Hepatocyte (in vitro differentiated cells): ENCODE data around the gene RPAP3. TPM values are rescaled to one million over a fixed set of nuclear protein-coding genes. Genes with fewer than 3 reads are reported as not detected.

Experiments used
- DNase-seq: peaks from one replicate; pipeline ENCODE4 v3.0.0-alpha.2; 2016; ENCODE audit warnings: low spot score
- H2AFZ ChIP-seq: fragments of 200-600 bp; sonication (generic); 2 replicates; pipeline ENCODE4 v1.6.0; 2016; ENCODE audit warnings: antibody characterized with exemption, mild to moderate bottlenecking
- H3K27ac ChIP-seq: fragments of 200-600 bp; sonication (generic); 2 replicates; pipeline ENCODE4 v1.5.1; 2016; ENCODE audit warnings: mild to moderate bottlenecking
- H3K27me3 ChIP-seq: fragments of 200-600 bp; sonication (generic); 2 replicates; pipeline ENCODE4 v1.6.1; 2016
- H3K36me3 ChIP-seq: fragments of 200-600 bp; sonication (generic); replicated peaks from 2 replicates; pipeline ENCODE4 v1.5.1; 2016; ENCODE audit warnings: low read depth; ENCODE audit not compliant: insufficient read depth
- H3K4me1 ChIP-seq: fragments of 200-600 bp; sonication (generic); 2 replicates; pipeline ENCODE4 v1.5.1; 2016; ENCODE audit warnings: mild to moderate bottlenecking, moderate library complexity; ENCODE audit not compliant: insufficient read depth
- H3K4me2 ChIP-seq: fragments of 200-600 bp; sonication (generic); 2 replicates; pipeline ENCODE4 v1.6.0; 2016
- H3K4me3 ChIP-seq: fragments of 200-600 bp; sonication (generic); 2 replicates; pipeline ENCODE4 v1.5.1; 2016; ENCODE audit warnings: mild to moderate bottlenecking
- H3K79me2 ChIP-seq: fragments of 200-600 bp; sonication (generic); 2 replicates; pipeline ENCODE4 v1.6.0; 2017; ENCODE audit warnings: mild to moderate bottlenecking
- H3K9me2 ChIP-seq: fragments of 200-600 bp; sonication (generic); replicated peaks from 2 replicates; pipeline ENCODE4 v1.6.0; 2017; ENCODE audit warnings: mild to moderate bottlenecking; ENCODE audit not compliant: insufficient read depth
- H3K9me3 ChIP-seq: fragments of 200-600 bp; sonication (generic); 2 replicates; pipeline ENCODE4 v1.5.1; 2016; ENCODE audit warnings: low read depth, mild to moderate bottlenecking
- H4K20me1 ChIP-seq: fragments of 200-600 bp; sonication (generic); 2 replicates; pipeline ENCODE4 v1.6.0; 2016; ENCODE audit warnings: mild to moderate bottlenecking; ENCODE audit not compliant: insufficient read depth, poor library complexity, severe bottlenecking
- CTCF ChIP-seq: fragments of 200-600 bp; sonication (generic); IDR thresholded peaks from 2 replicates; pipeline ENCODE4 v1.5.1; 2016; ENCODE audit warnings: antibody characterized with exemption, mild to moderate bottlenecking; ENCODE audit not compliant: poor library complexity
- EZH2 ChIP-seq: fragments of 200-600 bp; sonication (generic); IDR thresholded peaks from 2 replicates; pipeline ENCODE4 v1.6.1; 2016; ENCODE audit warnings: antibody characterized with exemption, mild to moderate bottlenecking, borderline replicate concordance
- EZH2phosphoT487 ChIP-seq: fragments of 200-600 bp; sonication (generic); IDR thresholded peaks from one replicate; pipeline ENCODE4 v1.6.1; 2018; ENCODE audit warnings: antibody characterized with exemption, mild to moderate bottlenecking, low read depth, moderate library complexity; ENCODE audit not compliant: unreplicated experiment, severe bottlenecking
- WGBS: methylation state at CpG from one replicate; pipeline ENCODE4 v1.1.6; 2016; ENCODE audit warnings: low lambda C conversion rate; ENCODE audit errors: missing lambda C conversion rate; 5-methylcytosine and 5-hydroxymethylcytosine counted together
- polyA plus RNA-seq: library from polyadenylated mRNA; unstranded; fragments of >200 nt; fragmentation: Nextera tagmentation; extraction: Ambion mirVana; gene quantifications from 2 replicates; pipeline ENCODE4 v1.2.1, GENCODE V29; 2016
- total RNA-seq: library from RNA; depleted of rRNA; stranded (reverse); fragments of >200 nt; gene quantifications from 2 replicates; pipeline ENCODE4 v1.2.3, GENCODE V29; 2014

The RPAP3 gene
- total and polyA plus RNA-seq, 2 experiments from 2014 or later: 21.7 to 23.4 TPM

DNA sequence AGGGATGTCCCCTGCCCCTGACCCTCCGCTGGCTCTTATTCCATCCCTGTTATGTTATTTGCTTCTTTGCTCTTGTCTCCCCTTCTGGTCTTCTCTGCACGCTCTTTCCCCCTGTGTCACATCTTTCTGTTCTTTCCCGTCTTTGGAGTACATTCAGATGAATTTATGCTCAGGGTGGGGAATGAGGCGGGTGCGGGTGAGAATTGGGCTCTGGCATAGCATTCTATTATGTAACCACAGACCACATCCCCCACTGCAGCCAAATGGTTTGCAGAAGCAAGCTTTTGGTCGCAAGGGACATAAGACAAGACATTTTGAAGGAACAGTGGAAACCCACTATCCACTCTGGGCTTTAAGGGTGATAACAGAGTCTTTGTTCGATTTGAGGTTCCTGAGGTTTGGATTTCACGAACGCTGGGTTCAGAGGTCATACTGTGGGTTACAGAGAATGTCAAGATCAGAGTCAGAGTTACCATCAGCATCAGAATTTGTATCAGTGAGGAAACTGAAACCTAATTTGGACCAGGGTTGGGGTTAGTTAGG, 15.7 kb upstream of the RPAP3 start:
- TF ChIP-seq CTCF: no peak
- no peak for TF ChIP-seq EZH2
- no peak for TF ChIP-seq EZH2phosphoT487
- no peak overlapping the region for H3K4me3 ChIP-seq
- DNase-seq: no peak
- no peaks in the 10 kb centered on the region for H3K27me3 ChIP-seq
- no peaks in the 10 kb centered on the region for H3K9me2 ChIP-seq
- H3K4me2 ChIP-seq: no peak overlapping the region
- no peaks in the 10 kb centered on the region for H4K20me1 ChIP-seq
- no peak overlapping the region for H3K27ac ChIP-seq
- WGBS: 92% methylated on average over 9 of the region's 9 CpGs
- H3K9me3 ChIP-seq: no peaks in the 10 kb centered on the region
- no peak overlapping the region for H2AFZ ChIP-seq
- H3K4me1 ChIP-seq: peaks cover 10% of the 10 kb centered on the region
- H3K36me3 ChIP-seq: no peaks in the 10 kb centered on the region
- no peaks in the 10 kb centered on the region for H3K79me2 ChIP-seq

GRCh38 chr12:47718531-47718930, 12.7 kb upstream of the RPAP3 start:
- no peaks in the 10 kb centered on the region for H3K9me3 ChIP-seq
- WGBS: 72% methylated on average over 1 of the region's 1 CpG

DNA sequence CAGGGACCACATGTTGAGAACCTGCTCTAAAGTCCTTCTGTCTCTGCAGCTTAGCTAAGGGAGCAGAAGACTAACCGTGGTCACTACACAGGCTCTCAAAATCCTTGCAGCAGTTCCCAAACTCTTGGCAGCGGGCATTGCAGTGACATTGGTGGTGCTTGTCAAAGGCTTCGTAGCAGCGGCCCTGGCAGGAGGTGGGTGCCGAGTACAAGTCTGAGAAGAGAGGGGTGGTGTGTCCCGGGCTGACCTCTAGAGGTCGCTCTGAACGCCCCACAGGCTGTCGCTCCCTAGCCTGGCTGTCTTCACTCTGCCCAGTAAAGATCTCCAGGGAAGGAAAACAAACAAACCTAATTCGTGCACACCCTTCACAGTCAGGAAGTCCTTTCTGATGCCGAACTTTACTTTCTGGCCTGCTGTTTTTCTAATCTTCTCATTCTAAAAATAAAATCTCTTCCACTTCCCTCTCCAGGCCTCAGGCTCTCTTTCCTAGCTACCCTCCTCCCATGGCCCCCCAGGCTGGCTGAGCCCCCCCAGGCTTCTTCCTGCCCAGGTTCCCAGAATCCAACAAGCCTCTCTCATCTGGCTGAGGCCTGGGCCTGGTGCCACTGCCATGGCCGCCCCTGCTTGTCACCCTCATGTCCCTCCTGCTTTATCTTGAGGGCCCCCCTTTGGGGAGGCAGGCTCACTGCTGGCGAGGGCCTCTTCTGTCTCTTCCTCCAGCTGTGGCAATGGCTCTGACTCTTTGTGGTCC, 11.8 kb upstream of the RPAP3 start:
- no peak for TF ChIP-seq EZH2phosphoT487
- peak; percentile 82 for TF ChIP-seq CTCF
- H3K4me1 ChIP-seq: peaks cover 10% of the 10 kb centered on the region
- H3K9me3 ChIP-seq: no peaks in the 10 kb centered on the region
- no peaks in the 10 kb centered on the region for H3K27me3 ChIP-seq
- peak overlapping the region; percentile 87 for H3K27ac ChIP-seq
- 21% methylated on average over 12 of the region's 13 CpGs for WGBS
- no peaks in the 10 kb centered on the region for H3K79me2 ChIP-seq
- peak overlapping the region; percentile 59 for H3K4me2 ChIP-seq
- H4K20me1 ChIP-seq: no peaks in the 10 kb centered on the region
- H3K4me3 ChIP-seq: no peak overlapping the region
- peak; percentile 90 for DNase-seq
- H2AFZ ChIP-seq: peak overlapping the region; percentile 80
- H3K9me2 ChIP-seq: no peaks in the 10 kb centered on the region
- H3K36me3 ChIP-seq: no peaks in the 10 kb centered on the region

More at GRCh38 chr12:47718531-47718930, 12.7 kb upstream of the RPAP3 start:
- TF ChIP-seq CTCF: no peak
- TF ChIP-seq EZH2phosphoT487: no peak
- TF ChIP-seq EZH2: no peak
- Histone ChIP-seq H3K4me1 (peaks cover 10% of the 10 kb centered on the region), H3K4me2 (no peak overlapping the region), H4K20me1 (no peaks in the 10 kb centered on the region), H3K9me2 (no peaks in the 10 kb centered on the region), H3K27ac (peak overlapping the region; percentile 30), H3K79me2 (no peaks in the 10 kb centered on the region), H3K27me3 (no peaks in the 10 kb centered on the region), H3K4me3 (no peak overlapping the region), H3K36me3 (no peaks in the 10 kb centered on the region), H2AFZ (no peak overlapping the region)
- DNase-seq: no peak
